Esophagus (tissue), 2 donors: ENCODE results near the gene DCTN5. TPM values are rescaled to one million over a fixed set of nuclear protein-coding genes. Genes with fewer than 3 reads are reported as not detected.

ENCODE experiments used
- H3K27ac ChIP-seq, 2 donors: one replicate each; pipeline ENCODE4 v1.5.1; 2013; ENCODE audit warnings: low read depth in 2 of 2, mild to moderate bottlenecking in 2 of 2, inconsistent platforms in 1 of 2, low read length in 1 of 2, moderate library complexity in 1 of 2
- H3K27me3 ChIP-seq, 2 donors: one replicate each; pipeline ENCODE4 v1.6.1; 2013; ENCODE audit warnings: low read length in 2 of 2, control low read depth in 1 of 2, mild to moderate bottlenecking in 1 of 2; ENCODE audit not compliant: insufficient read depth in 2 of 2, control insufficient read depth in 1 of 2
- H3K36me3 ChIP-seq, 2 donors: one replicate each; pipeline ENCODE4 v1.6.1; 2013; ENCODE audit warnings: low read length in 1 of 2; ENCODE audit not compliant: control insufficient read depth in 2 of 2, insufficient read depth in 2 of 2
- H3K4me1 ChIP-seq, 2 donors: one replicate each; pipeline ENCODE4 v1.6.1; 2013; ENCODE audit warnings: low read length in 1 of 2; ENCODE audit not compliant: control insufficient read depth in 2 of 2, insufficient read depth in 2 of 2
- H3K4me3 ChIP-seq, 2 donors: one replicate each; pipeline ENCODE4 v1.5.1; 2013; ENCODE audit warnings: low read length in 2 of 2, mild to moderate bottlenecking in 2 of 2, low read depth in 1 of 2, moderate library complexity in 1 of 2
- H3K9me3 ChIP-seq, 2 donors: one replicate each; pipeline ENCODE4 v1.6.1; 2013; ENCODE audit warnings: mild to moderate bottlenecking in 2 of 2, low read depth in 1 of 2, low read length in 1 of 2, moderate library complexity in 1 of 2; ENCODE audit not compliant: control insufficient read depth in 2 of 2, insufficient read depth in 1 of 2
- WGBS, 2 donors: extraction: QIAGEN DNeasy Blood & Tissue Kit; methylation state at CpG; one replicate each; pipeline ENCODE4 v1.1.7; 2013; 5-methylcytosine and 5-hydroxymethylcytosine counted together
- polyA plus RNA-seq, 2 donors: library from polyadenylated mRNA; stranded (reverse); fragments of 200-250 nt; gene quantifications; one replicate each; pipeline ENCODE4 v1.2.3, GENCODE V29; 2013
- donor health status: healthy with polysubstance abuse.
- donor health status: Bipolar disorder and iron deficiency.

Gene DCTN5
- polyA plus RNA-seq, result 10 to 100 TPM; 10.6 to 27.1 TPM

DNA sequence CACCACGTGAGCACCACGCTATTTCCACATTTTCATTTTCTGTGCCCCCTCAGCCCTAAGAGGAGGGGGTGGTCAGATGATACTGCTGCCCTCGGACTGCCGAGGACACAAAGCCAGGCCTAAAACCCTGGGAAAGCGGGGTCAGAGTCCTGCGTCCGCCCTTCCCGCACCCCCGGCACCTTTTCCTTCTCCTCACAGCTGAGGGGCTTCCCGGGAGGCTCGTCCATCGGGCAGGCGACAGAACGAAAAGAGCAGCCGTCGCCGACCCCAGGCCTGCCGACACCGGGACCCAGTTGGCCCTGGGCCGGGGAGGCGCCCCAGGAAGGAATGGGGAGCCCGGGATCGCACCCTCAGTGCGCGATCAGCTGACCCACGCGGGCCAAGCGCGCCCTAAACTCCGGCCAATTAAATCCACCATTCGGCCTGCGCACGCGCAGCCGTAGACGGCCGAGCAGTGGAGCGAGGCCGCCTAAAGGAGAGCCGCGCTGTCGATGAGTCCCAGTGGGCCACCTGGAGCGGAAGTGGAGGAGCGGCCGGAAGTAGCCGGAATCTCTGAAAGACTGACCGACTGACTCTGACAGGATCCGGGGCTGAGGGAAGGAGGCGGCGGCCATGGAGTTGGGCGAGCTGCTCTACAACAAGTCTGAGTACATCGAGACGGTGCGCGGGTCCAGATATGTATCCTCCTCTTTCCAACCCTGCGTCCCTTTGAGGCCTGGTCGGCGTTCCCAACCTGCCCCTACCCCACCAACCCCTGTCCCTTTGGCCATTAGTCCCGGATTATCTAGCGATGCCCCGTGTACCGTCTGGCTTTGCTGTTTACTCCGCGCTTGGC is at the start of gene DCTN5, which contains the start of gene PALB2:
TSS of gene DCTN5 (plus strand) at position 536 of the 835 bp plus-strand sequence. CDS start at position 613, 77 bp downstream.
TSS of gene PALB2 (minus strand) at position 380 of the 835 bp plus-strand sequence. CDS start at position 227, 153 bp downstream.
- Histone ChIP-seq H3K27me3 (no peaks in the 10 kb centered on the region), H3K4me3 (peak within 1 kb of the TSS; percentile 80 to 92), H3K9me3 (no peaks in the 10 kb centered on the region), H3K4me1 (peaks cover 3 to 10% of the 10 kb centered on the region in 2 donors), H3K27ac (peak within 1 kb of the TSS; percentile 83 to 85), H3K36me3 (peaks cover 0 to 3% of the 10 kb centered on the region in 2 donors)
- WGBS, 2 donors, result 0% methylated on average over 64 of the region's 64 CpGs

DNA sequence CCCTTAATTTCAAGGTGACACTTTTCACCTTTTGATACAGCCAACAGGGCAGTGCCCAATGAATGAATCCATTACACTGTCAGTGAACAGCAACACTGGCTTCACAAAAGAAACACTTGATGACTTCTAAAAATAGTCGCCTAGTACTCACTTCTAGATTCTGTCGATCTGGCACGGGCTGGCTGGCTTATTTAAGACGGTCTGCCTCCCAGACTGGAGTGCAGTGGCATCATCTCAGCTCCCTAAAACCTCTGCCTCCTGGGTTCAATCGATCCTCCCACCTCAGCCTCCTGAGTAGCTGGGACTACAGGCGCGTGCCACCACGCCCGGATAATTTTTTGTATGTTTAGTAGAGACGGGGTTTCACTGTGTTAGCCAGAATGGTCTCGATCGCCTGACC is 47.1 kb upstream of the DCTN5 start:
- Histone ChIP-seq H3K27ac (no peak overlapping the region), H3K9me3 (no peaks in the 10 kb centered on the region), H3K4me1 (peaks cover 3 to 4% of the 10 kb centered on the region in 2 donors), H3K36me3 (peaks cover 0 to 20% of the 10 kb centered on the region in 2 donors), H3K27me3 (no peaks in the 10 kb centered on the region), H3K4me3 (no peak overlapping the region)
- WGBS, 2 donors, result 95 to 96% methylated on average over 12 of the region's 12 CpGs

GRCh38 chr16:23595246-23595950 is 45.9 kb upstream of the DCTN5 start:
- WGBS, 2 donors, result 17 to 19% methylated on average over 34 of the region's 34 CpGs
- Histone ChIP-seq H3K36me3 (peaks cover 0 to 14% of the 10 kb centered on the region in 2 donors), H3K27me3 (no peaks in the 10 kb centered on the region), H3K4me1 (peaks cover 3 to 4% of the 10 kb centered on the region in 2 donors), H3K4me3 (peak overlapping the region; percentile 87 to 98), H3K27ac (peak overlapping the region; percentile 29 to 83), H3K9me3 (no peaks in the 10 kb centered on the region)

- WGBS, 2 donors, result 2% methylated on average over 61 to 67 of the region's 67 CpGs
- H3K27me3 ChIP-seq, result no peaks in the 10 kb centered on the region
- H3K36me3 ChIP-seq, result peaks cover 0 to 14% of the 10 kb centered on the region in 2 donors
- H3K4me3 ChIP-seq, result peak within 1 kb of the TSS; percentile 87 to 98
- H3K9me3 ChIP-seq, result no peaks in the 10 kb centered on the region
- peak within 1 kb of the TSS; percentile 29 to 83 for H3K27ac ChIP-seq
- peaks cover 3 to 4% of the 10 kb centered on the region in 2 donors for H3K4me1 ChIP-seq
These were observed 45.1 kb upstream of the DCTN5 start, which contains the start of gene NDUFAB1 for GRCh38 chr16:23595951-23596720. Gene NDUFAB1 (minus strand): TSS chr16:23596316. CDS start chr16:23596290, 26 bp downstream.

DNA sequence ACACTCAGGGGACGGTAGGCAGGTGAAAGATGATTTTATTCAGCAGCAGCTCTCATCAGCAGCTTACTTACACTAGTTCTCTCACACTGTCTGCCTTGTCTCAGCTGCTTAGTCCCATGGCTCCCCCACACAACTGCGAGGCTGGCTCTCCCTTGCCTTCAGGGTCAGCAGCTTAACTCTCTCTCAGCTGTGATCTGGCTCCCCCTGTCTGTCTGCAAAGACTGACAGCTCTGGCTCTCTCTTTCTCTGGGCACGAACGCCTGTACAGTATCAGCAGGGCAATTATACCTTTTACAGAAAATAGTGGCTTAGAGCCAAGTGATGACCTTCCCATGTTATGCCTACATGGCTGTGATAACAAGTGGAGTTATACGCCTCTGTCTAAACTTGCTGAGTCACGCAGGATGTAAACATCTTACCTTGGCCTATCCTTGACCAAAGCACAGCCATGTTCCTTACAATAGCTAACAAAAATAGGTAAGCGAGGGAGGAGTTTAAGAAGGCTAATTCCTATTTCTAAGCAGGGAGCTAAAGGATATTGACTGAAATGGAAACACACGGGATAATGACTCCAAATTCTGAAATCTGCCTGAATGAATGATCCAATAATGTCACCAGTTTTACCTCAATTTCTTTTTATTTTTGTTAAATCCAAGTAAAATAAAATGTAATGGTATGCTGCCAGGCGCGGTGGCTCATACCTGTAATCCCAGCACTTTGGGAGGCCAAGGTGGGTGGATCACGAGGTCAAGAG is 44.1 kb upstream of the DCTN5 start:
- WGBS, 2 donors, result 82 to 86% methylated on average over 11 of the region's 11 CpGs
- Histone ChIP-seq H3K27me3 (no peaks in the 10 kb centered on the region), H3K27ac (no peak overlapping the region), H3K36me3 (peaks cover 0 to 5% of the 10 kb centered on the region in 2 donors), H3K4me3 (no peak overlapping the region), H3K4me1 (peaks cover 3 to 4% of the 10 kb centered on the region in 2 donors), H3K9me3 (no peaks in the 10 kb centered on the region)

- Histone ChIP-seq H3K27ac (no peak overlapping the region), H3K4me3 (no peak overlapping the region), H3K27me3 (no peaks in the 10 kb centered on the region), H3K9me3 (no peaks in the 10 kb centered on the region), H3K36me3 (peaks cover 4 to 9% of the 10 kb centered on the region in 2 donors), H3K4me1 (no peaks in the 10 kb centered on the region)
- WGBS, 2 donors, result 70 to 79% methylated on average over 6 of the region's 6 CpGs
These were observed 33.5 kb upstream of the DCTN5 start for GRCh38 chr16:23607726-23608125.

DNA sequence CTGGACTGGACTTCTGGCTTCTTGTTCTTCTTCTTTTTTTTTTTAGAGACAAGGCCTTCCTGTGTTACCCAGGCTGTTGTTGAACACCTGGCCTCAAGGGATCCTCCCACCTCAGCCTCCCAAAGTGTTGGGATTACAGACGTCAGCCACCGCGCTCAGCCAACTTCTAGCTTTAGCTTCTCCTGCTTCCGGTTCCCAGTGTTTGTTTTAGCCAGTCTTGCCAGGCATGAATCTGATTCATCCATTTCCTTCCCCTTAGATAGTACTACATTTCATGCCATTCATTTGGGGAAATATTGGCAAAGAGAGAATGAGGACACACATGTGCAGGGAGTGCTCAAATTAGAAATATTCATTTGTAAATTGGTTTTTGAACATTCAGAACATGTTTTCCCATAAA is 33.1 kb upstream of the DCTN5 start:
- Histone ChIP-seq H3K9me3 (no peaks in the 10 kb centered on the region), H3K27ac (no peak overlapping the region), H3K4me3 (no peak overlapping the region), H3K4me1 (no peaks in the 10 kb centered on the region), H3K36me3 (peaks cover 4 to 9% of the 10 kb centered on the region in 2 donors), H3K27me3 (no peaks in the 10 kb centered on the region)
- WGBS, 2 donors, result 71 to 72% methylated on average over 4 of the region's 4 CpGs

- Histone ChIP-seq H3K9me3 (no peaks in the 10 kb centered on the region), H3K27ac (no peak overlapping the region), H3K4me1 (no peaks in the 10 kb centered on the region), H3K36me3 (peaks cover 2 to 7% of the 10 kb centered on the region in 2 donors), H3K27me3 (no peaks in the 10 kb centered on the region), H3K4me3 (no peak overlapping the region)
- WGBS, 2 donors, result 94 to 96% methylated on average over 1 of the region's 1 CpG
These were observed 31.3 kb upstream of the DCTN5 start for GRCh38 chr16:23609929-23610328.
